Common myeloid progenitor, CD34-positive (primary cell): ENCODE measurements around the gene KIF19.
"Not testable (repeated sequence)": the region's sequence is repeated elsewhere in the genome, so short reads cannot be mapped to it uniquely, and the experiment has no call there.

Experiments used
- CTCF ChIA-PET: fragments of 350-600 bp; sonication (Branson Sonifier 250); formaldehyde crosslinking; loops from one replicate; lab custom pipeline; 2021; ENCODE audit warnings: antibody characterized with exemption; lab: Charles Lee
- POLR2A ChIA-PET: fragments of 350-600 bp; sonication (Branson Sonifier 250); formaldehyde crosslinking; loops from one replicate; lab custom pipeline; 2021; ENCODE audit warnings: antibody characterized with exemption; lab: Charles Lee
- DNase-seq, 3 donors: peaks; one replicate each; pipeline versions ENCODE4 v3.0.0 to v3.0.0-alpha.2; 2013
- H3K27ac ChIP-seq, 2 experiments: 1 replicate in 1 of 2; 2 replicates in 1 of 2; pipeline ENCODE4 v1.7.0; 2013; ENCODE audit warnings: inconsistent platforms in 2 of 2, low read length in 2 of 2, mild to moderate bottlenecking in 2 of 2, low read depth in 1 of 2, moderate library complexity in 1 of 2; ENCODE audit not compliant: severe bottlenecking in 2 of 2, insufficient read depth in 1 of 2, poor library complexity in 1 of 2
- H3K27me3 ChIP-seq, 5 experiments: replicated peaks in 2 of 5; 1 replicate in 3 of 5; 2 replicates in 2 of 5; pipeline versions ENCODE4 v1.6.1 to v1.7.0; 2013; ENCODE audit warnings: low read length in 4 of 5, mild to moderate bottlenecking in 2 of 5, moderate library complexity in 2 of 5, inconsistent platforms in 1 of 5; ENCODE audit not compliant: insufficient read depth in 5 of 5, control insufficient read depth in 4 of 5
- H3K36me3 ChIP-seq, 4 experiments: 1 replicate in 2 of 4; 2 replicates in 2 of 4; pipeline versions ENCODE4 v1.6.1 to v1.7.0; 2013; ENCODE audit warnings: low read length in 3 of 4, control low read depth in 1 of 4, mild to moderate bottlenecking in 1 of 4; ENCODE audit not compliant: control insufficient read depth in 4 of 4, insufficient read depth in 4 of 4
- H3K4me1 ChIP-seq, 4 experiments: 1 replicate in 3 of 4; 2 replicates in 1 of 4; pipeline versions ENCODE4 v1.6.1 to v1.7.1; 2013; ENCODE audit warnings: low read length in 3 of 4, mild to moderate bottlenecking in 3 of 4, control low read depth in 1 of 4, inconsistent platforms in 1 of 4, moderate library complexity in 1 of 4; ENCODE audit not compliant: control insufficient read depth in 4 of 4, insufficient read depth in 4 of 4; ENCODE audit errors: control extremely low read depth in 1 of 4
- H3K4me3 ChIP-seq, 7 experiments: 1 replicate in 4 of 7; 2 replicates in 3 of 7; pipeline versions ENCODE4 v1.5.1 to v1.7.0; 2013; ENCODE audit warnings: mild to moderate bottlenecking in 7 of 7, low read length in 6 of 7, moderate library complexity in 6 of 7, inconsistent platforms in 2 of 7, low read depth in 2 of 7, control low read depth in 1 of 7; ENCODE audit not compliant: insufficient read depth in 4 of 7, control insufficient read depth in 1 of 7; ENCODE audit errors: extremely low read depth in 1 of 7
- H3K9me3 ChIP-seq, 5 experiments: 1 replicate in 4 of 5; 2 replicates in 1 of 5; pipeline versions ENCODE4 v1.6.1 to v1.7.1; 2013; ENCODE audit warnings: low read length in 4 of 5, mild to moderate bottlenecking in 2 of 5, inconsistent platforms in 1 of 5, low read depth in 1 of 5, moderate library complexity in 1 of 5; ENCODE audit not compliant: control insufficient read depth in 4 of 5, insufficient read depth in 2 of 5; ENCODE audit errors: control extremely low read depth in 1 of 5
- WGBS: methylation state at CpG from one replicate; pipeline ENCODE4 v1.1.5; 2013; ENCODE audit not compliant: insufficient coverage; 5-methylcytosine and 5-hydroxymethylcytosine counted together

Gene KIF19

DNA sequence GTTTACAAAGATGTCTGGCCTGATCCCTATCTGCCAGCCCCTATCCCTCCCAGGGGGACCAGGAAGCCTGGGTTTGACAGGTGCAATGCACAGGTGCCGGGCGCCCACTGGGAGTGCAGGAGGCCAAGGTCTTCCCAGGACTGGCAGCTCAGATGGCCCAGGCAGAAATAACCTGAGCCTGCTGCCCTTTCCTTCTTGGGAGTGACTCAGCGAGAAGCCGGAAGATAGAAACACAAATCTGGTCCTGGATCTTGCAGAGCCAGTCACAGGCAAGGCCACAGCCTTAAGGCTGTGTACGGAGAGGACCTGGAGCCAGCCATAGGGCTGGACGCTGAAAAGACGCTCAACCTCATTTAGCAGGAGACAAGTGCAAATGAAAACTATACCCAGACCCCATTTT, 69.0 kb downstream of the KIF19 start:
- DNase-seq: peak in 1 of 3 donors; percentile 11
- 86% methylated on average over 7 of the region's 7 CpGs for WGBS
- POLR2A ChIA-PET: no interaction called here

DNA sequence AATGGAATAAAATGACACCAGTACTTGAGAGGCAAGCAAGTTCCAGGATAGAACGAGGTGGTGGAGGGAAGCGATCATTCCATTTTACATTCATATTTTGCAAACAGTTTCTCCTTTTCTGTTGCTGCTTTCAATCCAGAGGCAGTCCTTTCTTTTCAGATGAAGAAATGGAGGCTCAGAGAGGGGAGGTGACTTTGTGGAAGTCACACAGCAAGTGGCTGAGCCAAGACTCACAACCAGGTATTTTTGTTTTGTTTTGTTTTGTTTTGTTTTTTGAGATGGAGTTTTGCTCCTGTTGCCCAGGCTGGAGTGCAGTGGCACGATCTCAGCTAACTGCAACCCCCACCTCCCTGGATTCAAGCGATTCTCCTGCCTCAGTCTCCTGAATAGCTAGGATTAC, 70.5 kb downstream of the KIF19 start:
- ChIA-PET CTCF (no interaction called here), POLR2A (no interaction called here)
- no peak for DNase-seq
- Histone ChIP-seq H3K4me3 (no peak overlapping the region), H3K4me1 (peaks cover 0 to 11% (median 5%) of the 10 kb centered on the region in 4 experiments), H3K27me3 (no peaks in the 10 kb centered on the region), H3K36me3 (no peaks in the 10 kb centered on the region), H3K27ac (no peak overlapping the region), H3K9me3 (peaks cover 0 to 2% (median 0%) of the 10 kb centered on the region in 5 experiments)
- WGBS: 100% methylated on average over 1 of the region's 4 CpGs

More for the DNA sequence above, 69.0 kb downstream of the KIF19 start:
- H3K9me3 ChIP-seq: peaks cover 0 to 2% (median 0%) of the 10 kb centered on the region in 5 experiments
- H3K36me3 ChIP-seq: no peaks in the 10 kb centered on the region
- H3K4me3 ChIP-seq: no peak overlapping the region
- H3K4me1 ChIP-seq: peaks cover 0 to 18% (median 6%) of the 10 kb centered on the region in 4 experiments
- CTCF ChIA-PET: interaction anchor here (1.2 to 2.0 kb wide), 3 partner anchors 15 to 97 kb away, joined by 3 to 6 read pairs (median 3); no protein-coding TSS in a partner anchor
- H3K27me3 ChIP-seq: no peaks in the 10 kb centered on the region
- no peak overlapping the region for H3K27ac ChIP-seq

DNA sequence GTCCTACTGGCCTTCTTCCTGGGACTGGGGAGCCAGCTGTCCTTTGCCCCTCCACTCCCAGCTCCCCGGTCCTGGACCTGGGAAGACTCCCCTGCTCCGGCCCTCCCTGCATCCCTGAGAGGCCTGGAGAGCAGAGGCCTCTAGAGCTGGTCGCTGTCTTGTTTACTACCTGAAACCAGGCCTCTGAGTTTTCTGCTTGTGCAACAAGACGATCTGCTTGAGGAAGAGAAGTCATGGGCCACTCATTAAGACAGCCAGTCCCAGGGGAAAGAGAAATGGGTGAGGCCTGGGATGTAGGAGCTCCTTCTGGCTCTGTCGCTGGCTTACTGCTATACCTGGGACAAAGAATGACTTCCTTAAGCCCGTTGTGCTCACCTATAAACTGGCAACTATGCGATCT, 76.0 kb downstream of the KIF19 start:
- no peak for DNase-seq
- WGBS: 98% methylated on average over 7 of the region's 7 CpGs
- ChIA-PET POLR2A (no interaction called here), CTCF (interaction anchor here (0.9 to 2.3 kb wide), 4 partner anchors 11 to 103 kb away, joined by 3 to 10 read pairs (median 4); no protein-coding TSS in a partner anchor)
- Histone ChIP-seq H3K27me3 (peaks cover 0 to 2% (median 0%) of the 10 kb centered on the region in 5 experiments), H3K9me3 (no peaks in the 10 kb centered on the region), H3K27ac (no peak overlapping the region), H3K4me3 (no peak overlapping the region), H3K36me3 (no peaks in the 10 kb centered on the region), H3K4me1 (peaks cover 0 to 8% (median 6%) of the 10 kb centered on the region in 4 experiments)

DNA sequence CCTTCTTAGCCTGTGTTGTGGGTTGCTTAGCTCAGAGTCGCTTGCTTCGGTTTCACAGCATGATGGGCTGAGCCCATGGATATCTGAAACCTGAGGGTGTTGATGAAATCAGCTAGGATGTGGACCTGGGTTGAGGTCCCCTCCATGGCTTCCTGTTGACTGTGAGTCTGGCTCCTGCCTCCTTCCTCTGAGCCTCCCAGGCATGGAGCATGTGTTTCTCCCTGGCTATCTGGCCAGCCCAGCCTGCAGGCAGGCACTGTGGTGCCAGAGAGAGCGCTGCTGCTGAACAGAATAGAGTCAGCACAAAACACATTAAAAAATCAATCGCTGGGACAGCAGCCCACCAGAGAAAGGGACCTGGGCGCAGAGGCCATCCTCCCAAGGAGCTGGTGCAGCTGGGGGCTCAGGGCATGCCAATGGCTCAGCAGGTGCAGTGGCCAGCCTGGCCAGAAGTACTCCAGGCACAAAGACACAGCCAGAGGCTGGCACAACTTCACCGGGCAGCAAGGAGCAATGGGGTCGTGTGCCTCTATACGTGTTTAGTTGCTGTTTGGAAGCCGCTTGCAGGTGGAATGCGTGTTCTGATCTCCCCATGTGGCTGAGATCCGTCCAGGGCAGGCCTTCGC, 77.6 kb downstream of the KIF19 start:
- ChIA-PET CTCF (interaction anchor here (0.7 to 2.3 kb wide), 7 partner anchors 8 to 239 kb away, joined by 3 to 10 read pairs (median 4); no protein-coding TSS in a partner anchor), POLR2A (no interaction called here)

DNA sequence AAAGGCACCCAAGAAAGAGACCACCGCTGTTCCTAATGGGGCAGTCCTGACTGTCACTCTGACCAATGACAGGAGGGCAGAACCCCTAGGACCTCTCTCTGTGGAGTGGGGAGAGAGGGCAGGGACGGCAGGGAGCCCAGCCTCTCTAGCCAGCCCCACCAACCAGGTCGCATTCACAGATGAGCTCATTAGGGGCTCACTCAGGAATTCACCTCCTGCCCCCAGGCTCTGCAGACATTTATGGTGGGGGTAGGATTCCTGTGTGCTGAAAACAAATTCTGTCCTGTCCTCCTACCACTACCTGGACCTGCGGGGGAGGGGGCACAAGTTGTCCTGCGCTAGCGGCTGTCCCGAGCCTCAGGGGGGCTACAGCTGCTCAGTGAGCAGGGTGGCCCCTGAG, 78.2 kb downstream of the KIF19 start:
- 100% methylated on average over 1 of the region's 7 CpGs for WGBS
- ChIA-PET CTCF (interaction anchor here (1.4 to 2.3 kb wide), 4 partner anchors 8 to 53 kb away, joined by 3 to 10 read pairs (median 5); no protein-coding TSS in a partner anchor), POLR2A (no interaction called here)
- Histone ChIP-seq H3K9me3 (no peaks in the 10 kb centered on the region), H3K36me3 (no peaks in the 10 kb centered on the region), H3K4me3 (no peak overlapping the region), H3K27ac (no peak overlapping the region), H3K27me3 (peaks cover 0 to 2% (median 0%) of the 10 kb centered on the region in 5 experiments), H3K4me1 (peaks cover 0 to 8% (median 6%) of the 10 kb centered on the region in 4 experiments)
- no peak for DNase-seq

More for the DNA sequence above, 77.6 kb downstream of the KIF19 start:
- peaks cover 0 to 2% (median 0%) of the 10 kb centered on the region in 5 experiments for H3K27me3 ChIP-seq
- H3K4me1 ChIP-seq: peaks cover 0 to 8% (median 6%) of the 10 kb centered on the region in 4 experiments
- H3K9me3 ChIP-seq: no peaks in the 10 kb centered on the region
- no peaks in the 10 kb centered on the region for H3K36me3 ChIP-seq
- peak in 2 of 3 donors; percentile 14 to 31 for DNase-seq
- no peak overlapping the region for H3K4me3 ChIP-seq
- WGBS: 73% methylated on average over 10 of the region's 12 CpGs
- no peak overlapping the region for H3K27ac ChIP-seq

DNA sequence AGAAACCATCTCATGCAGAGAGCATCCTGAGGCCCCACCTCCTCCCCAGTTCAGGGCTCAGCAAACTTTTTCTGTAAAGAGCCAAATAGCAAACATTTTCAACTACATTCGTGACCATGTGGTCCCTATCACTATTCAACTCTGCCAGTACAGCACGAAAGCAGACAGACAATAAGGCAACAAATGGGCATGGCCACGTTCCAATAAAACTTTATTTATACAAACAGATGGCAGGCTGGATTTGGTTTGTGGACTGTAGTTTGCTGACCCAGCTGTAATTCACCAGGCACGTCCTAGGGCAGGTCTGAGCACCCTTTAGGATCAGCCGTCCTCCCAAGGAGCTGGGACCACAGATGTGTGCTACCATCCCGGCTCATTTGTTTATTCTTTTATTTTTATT, 78.8 kb downstream of the KIF19 start:
- Histone ChIP-seq H3K27ac (no peak overlapping the region), H3K4me3 (no peak overlapping the region), H3K9me3 (no peaks in the 10 kb centered on the region), H3K36me3 (no peaks in the 10 kb centered on the region), H3K4me1 (peaks cover 0 to 8% (median 6%) of the 10 kb centered on the region in 4 experiments), H3K27me3 (peaks cover 0 to 2% (median 0%) of the 10 kb centered on the region in 5 experiments)
- no peak for DNase-seq
- WGBS: 90% methylated on average over 2 of the region's 6 CpGs
- ChIA-PET POLR2A (no interaction called here), CTCF (interaction anchor here (1.1 to 1.4 kb wide), 2 partner anchors 32 to 198 kb away, joined by 3 to 4 read pairs; no protein-coding TSS in a partner anchor)

DNA sequence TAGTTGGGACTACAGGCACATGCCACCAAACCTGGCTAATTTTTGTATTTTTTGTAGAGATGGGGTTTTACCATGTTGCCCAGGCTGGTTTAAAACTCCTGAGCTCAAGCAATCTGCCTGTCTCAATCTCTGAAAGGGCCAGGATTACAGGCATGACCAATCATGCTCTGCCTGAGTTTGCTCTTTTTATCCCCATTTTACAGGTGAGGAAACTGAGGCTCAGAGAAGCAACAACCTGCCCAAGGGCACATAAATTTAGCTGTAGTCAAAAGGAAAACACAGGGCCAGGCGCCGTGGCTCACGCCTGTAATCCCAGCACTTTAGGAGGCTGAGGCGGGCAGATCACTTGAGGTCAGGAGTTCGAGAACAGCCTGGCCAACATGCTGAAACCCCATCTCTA, 79.3 kb downstream of the KIF19 start:
- H3K4me1 ChIP-seq: peaks cover 0 to 14% (median 6%) of the 10 kb centered on the region in 4 experiments
- H3K4me3 ChIP-seq, POLR2A ChIA-PET, H3K27ac ChIP-seq, H3K36me3 ChIP-seq, DNase-seq, H3K9me3 ChIP-seq, H3K27me3 ChIP-seq: not testable (repeated sequence)
- 100% methylated on average over 5 of the region's 5 CpGs for WGBS
- CTCF ChIA-PET: interaction anchor here (1.1 kb wide), 1 partner anchor 197 kb away, joined by 4 read pairs; no protein-coding TSS in a partner anchor
